ENCODE data around the gene CGNL1. TPM values are rescaled to one million over a fixed set of nuclear protein-coding genes. Genes with fewer than 3 reads are reported as not detected.

Gene CGNL1
- polyA plus RNA-seq, 1 of the 3 experiments (the other 2 are of a cell fraction), result 0.23 TPM

DNA sequence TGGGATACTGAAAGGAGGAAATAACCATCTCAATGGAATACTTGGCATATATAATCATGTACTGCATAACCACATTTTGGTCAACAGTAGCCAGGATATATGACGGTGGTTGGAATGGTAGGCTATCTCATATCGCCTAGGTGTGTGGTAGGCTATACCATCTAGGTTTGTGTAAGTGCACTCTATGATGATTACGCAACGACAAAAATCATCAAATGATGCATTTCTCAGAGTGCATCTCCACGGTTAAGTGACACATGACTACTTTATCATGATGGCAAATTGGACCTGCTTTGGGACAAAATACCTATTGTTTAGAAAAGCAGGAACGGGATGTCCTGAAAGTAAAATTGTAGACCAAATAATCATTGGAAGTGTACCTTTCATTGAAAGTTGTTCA lies 218.2 kb downstream of the CGNL1 start:
- H3K27ac ChIP-seq (ENCODE audit: low read depth in 2 of 2, low read length in 1 of 2), result no peak overlapping the region; a peak in 1 of 4 replicates
- H3K9ac ChIP-seq, result no peak overlapping the region
- peaks cover 17% of the 10 kb centered on the region; the same call in 1 of the 2 replicates for H3K27me3 ChIP-seq (ENCODE audit: insufficient read depth)
- no peak overlapping the region for H2AFZ ChIP-seq (ENCODE audit: low read depth)
- no peak overlapping the region for H3K4me2 ChIP-seq
- no peaks in the 10 kb centered on the region for H4K20me1 ChIP-seq (ENCODE audit: insufficient read depth)
- H3F3A ChIP-seq (replicated peaks; ENCODE audit: insufficient read depth), result no peaks in the 10 kb centered on the region
- no peak overlapping the region for H3K4me3 ChIP-seq (ENCODE audit: low read depth in 2 of 2, low read length in 1 of 2)
- H3K4me1 ChIP-seq (ENCODE audit: control insufficient read depth in 1 of 2, insufficient read depth in 2 of 2, low read depth in 1 of 2, low read length in 1 of 2), result peaks cover 0 to 14% of the 10 kb centered on the region in 2 experiments; a peak in 2 of 4 replicates
- 85% methylated on average over 6 of the region's 6 CpGs for WGBS (ENCODE audit: low lambda C conversion rate)
- TF ChIP-seq, protein P1, sequence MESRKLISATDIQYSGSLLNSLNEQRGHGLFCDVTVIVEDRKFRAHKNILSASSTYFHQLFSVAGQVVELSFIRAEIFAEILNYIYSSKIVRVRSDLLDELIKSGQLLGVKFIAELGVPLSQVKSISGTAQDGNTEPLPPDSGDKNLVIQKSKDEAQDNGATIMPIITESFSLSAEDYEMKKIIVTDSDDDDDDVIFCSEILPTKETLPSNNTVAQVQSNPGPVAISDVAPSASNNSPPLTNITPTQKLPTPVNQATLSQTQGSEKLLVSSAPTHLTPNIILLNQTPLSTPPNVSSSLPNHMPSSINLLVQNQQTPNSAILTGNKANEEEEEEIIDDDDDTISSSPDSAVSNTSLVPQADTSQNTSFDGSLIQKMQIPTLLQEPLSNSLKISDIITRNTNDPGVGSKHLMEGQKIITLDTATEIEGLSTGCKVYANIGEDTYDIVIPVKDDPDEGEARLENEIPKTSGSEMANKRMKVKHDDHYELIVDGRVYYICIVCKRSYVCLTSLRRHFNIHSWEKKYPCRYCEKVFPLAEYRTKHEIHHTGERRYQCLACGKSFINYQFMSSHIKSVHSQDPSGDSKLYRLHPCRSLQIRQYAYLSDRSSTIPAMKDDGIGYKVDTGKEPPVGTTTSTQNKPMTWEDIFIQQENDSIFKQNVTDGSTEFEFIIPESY (IDR thresholded peaks at IDR 0.05; ENCODE audit: borderline replicate concordance, low read depth), result no peak
- no peak for TF ChIP-seq FOXM1 (IDR thresholded peaks at IDR 0.05; ENCODE audit: low read depth)
- TF ChIP-seq JUND (IDR thresholded peaks at IDR 0.05), result no peak
- TF ChIP-seq EZH2phosphoT487 (IDR thresholded peaks at IDR 0.05; ENCODE audit: borderline replicate concordance, low read depth), result no peak
- TF ChIP-seq MXI1 (IDR thresholded peaks at IDR 0.05; ENCODE audit: low read depth, low read length), result no peak
- TF ChIP-seq GATA2 (CRISPR knock-in tag; IDR thresholded peaks at IDR 0.05), result no peak
- TF ChIP-seq, protein P2, sequence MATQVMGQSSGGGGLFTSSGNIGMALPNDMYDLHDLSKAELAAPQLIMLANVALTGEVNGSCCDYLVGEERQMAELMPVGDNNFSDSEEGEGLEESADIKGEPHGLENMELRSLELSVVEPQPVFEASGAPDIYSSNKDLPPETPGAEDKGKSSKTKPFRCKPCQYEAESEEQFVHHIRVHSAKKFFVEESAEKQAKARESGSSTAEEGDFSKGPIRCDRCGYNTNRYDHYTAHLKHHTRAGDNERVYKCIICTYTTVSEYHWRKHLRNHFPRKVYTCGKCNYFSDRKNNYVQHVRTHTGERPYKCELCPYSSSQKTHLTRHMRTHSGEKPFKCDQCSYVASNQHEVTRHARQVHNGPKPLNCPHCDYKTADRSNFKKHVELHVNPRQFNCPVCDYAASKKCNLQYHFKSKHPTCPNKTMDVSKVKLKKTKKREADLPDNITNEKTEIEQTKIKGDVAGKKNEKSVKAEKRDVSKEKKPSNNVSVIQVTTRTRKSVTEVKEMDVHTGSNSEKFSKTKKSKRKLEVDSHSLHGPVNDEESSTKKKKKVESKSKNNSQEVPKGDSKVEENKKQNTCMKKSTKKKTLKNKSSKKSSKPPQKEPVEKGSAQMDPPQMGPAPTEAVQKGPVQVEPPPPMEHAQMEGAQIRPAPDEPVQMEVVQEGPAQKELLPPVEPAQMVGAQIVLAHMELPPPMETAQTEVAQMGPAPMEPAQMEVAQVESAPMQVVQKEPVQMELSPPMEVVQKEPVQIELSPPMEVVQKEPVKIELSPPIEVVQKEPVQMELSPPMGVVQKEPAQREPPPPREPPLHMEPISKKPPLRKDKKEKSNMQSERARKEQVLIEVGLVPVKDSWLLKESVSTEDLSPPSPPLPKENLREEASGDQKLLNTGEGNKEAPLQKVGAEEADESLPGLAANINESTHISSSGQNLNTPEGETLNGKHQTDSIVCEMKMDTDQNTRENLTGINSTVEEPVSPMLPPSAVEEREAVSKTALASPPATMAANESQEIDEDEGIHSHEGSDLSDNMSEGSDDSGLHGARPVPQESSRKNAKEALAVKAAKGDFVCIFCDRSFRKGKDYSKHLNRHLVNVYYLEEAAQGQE (IDR thresholded peaks at IDR 0.05; ENCODE audit: low read depth, low read length), result no peak
- TF ChIP-seq NRF1 (IDR thresholded peaks at IDR 0.05; ENCODE audit: low read depth, low read length), result no peak
- no peaks in the 10 kb centered on the region for H3K9me2 ChIP-seq
- H3K36me3 ChIP-seq (replicated peaks in 1 of 2; ENCODE audit: control insufficient read depth in 1 of 2, insufficient read depth in 2 of 2, low read length in 1 of 2), result no peaks in the 10 kb centered on the region
- no peaks in the 10 kb centered on the region for H3K9me3 ChIP-seq
- DNase-seq, result no peak
- ChIA-PET CTCF (interaction anchor here (1.2 to 2.8 kb wide), 2 partner anchors 15 to 34 kb away, joined by 4 to 14 read pairs; no protein-coding TSS in a partner anchor), POLR2A (no interaction called here)
- no peaks in the 10 kb centered on the region for H3K79me2 ChIP-seq (ENCODE audit: insufficient read depth)

DNA sequence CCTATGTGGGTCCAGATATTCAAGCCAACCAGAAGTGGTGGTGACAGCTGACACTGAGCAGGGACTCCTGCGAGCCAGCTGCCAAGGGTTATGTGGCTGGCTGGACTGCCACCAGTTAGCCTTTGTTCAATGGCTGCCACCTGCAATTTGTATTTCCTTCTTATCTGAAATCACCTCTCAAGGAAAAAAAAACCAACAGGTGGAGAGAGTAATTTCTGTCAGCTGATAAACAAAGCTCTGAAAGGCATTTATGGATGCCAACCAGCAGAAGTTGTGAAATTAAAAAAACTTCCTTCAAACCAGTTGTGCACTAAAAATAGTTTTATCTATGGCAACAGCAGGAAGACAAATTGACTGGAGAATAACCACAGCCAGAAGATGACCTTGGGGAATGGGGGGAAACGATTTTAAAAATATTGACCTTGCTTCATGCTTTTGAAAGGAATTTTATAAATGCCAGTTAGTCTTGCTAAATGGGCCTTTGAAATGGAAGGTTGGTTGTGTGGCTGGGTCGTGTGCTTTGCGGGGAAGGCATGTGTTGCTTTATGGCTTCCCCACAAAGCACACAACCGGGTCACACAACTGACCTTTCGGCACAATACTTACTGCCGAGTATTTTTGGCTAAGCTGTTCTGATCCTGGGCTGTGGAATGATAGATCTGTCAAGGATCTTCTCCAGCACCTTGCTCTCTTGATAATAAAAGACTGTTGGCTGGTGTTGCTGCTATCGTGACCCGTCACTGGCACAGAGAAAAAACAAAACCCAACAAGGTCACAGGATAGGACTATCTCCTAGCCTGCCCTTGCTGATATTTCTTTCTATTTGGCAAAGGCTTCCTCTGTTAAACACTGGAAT lies 218.9 kb downstream of the CGNL1 start:
- Histone ChIP-seq H3K4me1 (ENCODE audit: control insufficient read depth in 1 of 2, insufficient read depth in 2 of 2, low read depth in 1 of 2, low read length in 1 of 2) (peaks cover 0 to 14% of the 10 kb centered on the region in 2 experiments; a peak in 2 of 4 replicates), H3K9ac (no peak overlapping the region), H3K9me2 (no peaks in the 10 kb centered on the region), H3K79me2 (ENCODE audit: insufficient read depth) (no peaks in the 10 kb centered on the region), H3K4me3 (ENCODE audit: low read depth in 2 of 2, low read length in 1 of 2) (no peak overlapping the region), H4K20me1 (ENCODE audit: insufficient read depth) (no peaks in the 10 kb centered on the region), H3K36me3 (replicated peaks in 1 of 2; ENCODE audit: control insufficient read depth in 1 of 2, insufficient read depth in 2 of 2, low read length in 1 of 2) (no peaks in the 10 kb centered on the region), H3K27me3 (ENCODE audit: insufficient read depth) (peaks cover 17% of the 10 kb centered on the region; the same call in 1 of the 2 replicates), H3F3A (replicated peaks; ENCODE audit: insufficient read depth) (no peaks in the 10 kb centered on the region), H3K27ac (ENCODE audit: low read depth in 2 of 2, low read length in 1 of 2) (peak overlapping the region in 1 of 2 experiments; percentile 22; a peak in 1 of 4 replicates), H3K4me2 (no peak overlapping the region), H2AFZ (ENCODE audit: low read depth) (no peak overlapping the region), H3K9me3 (no peaks in the 10 kb centered on the region)
- POLR2A ChIA-PET, result no interaction called here
- DNase-seq, result peak; percentile 45
- TF ChIP-seq EP300 (IDR thresholded peaks at IDR 0.05; ENCODE audit: borderline replicate concordance in 1 of 2, low read depth in 1 of 2, low read length in 1 of 2), result peak in 1 of 2 experiments; percentile 59; a peak in 1 of 4 replicates
- no peak for TF ChIP-seq FOXM1 (IDR thresholded peaks at IDR 0.05; ENCODE audit: low read depth)
- CTCF ChIA-PET, result interaction anchor here (1.2 to 2.8 kb wide), 2 partner anchors 16 to 35 kb away, joined by 4 to 14 read pairs; no protein-coding TSS in a partner anchor
- 65% methylated on average over 6 of the region's 9 CpGs for WGBS (ENCODE audit: low lambda C conversion rate)
